ENCODE results near the gene SLC17A3.

- no peak for TF ChIP-seq CTCF (conservative IDR thresholded peaks at IDR 0.05; ENCODE audit: low read length)
- TF ChIP-seq EZH2phosphoT487 (IDR thresholded peaks at IDR 0.05; ENCODE audit: borderline replicate concordance, low read depth, low read length): no peak
Measured at GRCh38 chr6:25918083-25918683, 44.1 kb upstream of the SLC17A3 start.

Measured in OCI-LY7 (cell line).